Mesenchymal stem cell (in vitro differentiated cells and primary cell): ENCODE measurements around the gene ADAMTS10.

Source experiments
- DNase-seq: peaks from one replicate; pipeline ENCODE4 v3.0.0-alpha.2; 2013
- H2AFZ ChIP-seq: one replicate; pipeline ENCODE4 v1.6.1; 2013; ENCODE audit warnings: low read depth, mild to moderate bottlenecking, control low read depth, inconsistent platforms, low read length, moderate library complexity
- H2AK5ac ChIP-seq: 2 replicates; pipeline ENCODE4 v1.6.1; 2013; ENCODE audit warnings: low read length, moderate library complexity, mild to moderate bottlenecking, inconsistent platforms; ENCODE audit not compliant: severe bottlenecking
- H2BK120ac ChIP-seq: one replicate; pipeline ENCODE4 v1.6.1; 2013; ENCODE audit warnings: low read depth, mild to moderate bottlenecking, inconsistent platforms, low read length, moderate library complexity
- H2BK12ac ChIP-seq, 2 experiments: one replicate each; pipeline ENCODE4 v1.6.1; 2013; ENCODE audit warnings: inconsistent platforms in 2 of 2, low read length in 2 of 2, mild to moderate bottlenecking in 2 of 2, moderate library complexity in 2 of 2, control low read depth in 1 of 2
- H2BK15ac ChIP-seq: one replicate; pipeline ENCODE4 v1.6.1; 2013; ENCODE audit warnings: mild to moderate bottlenecking, low read depth, inconsistent platforms; ENCODE audit not compliant: poor library complexity, severe bottlenecking
- H2BK5ac ChIP-seq: 2 replicates; pipeline ENCODE4 v1.6.1; 2013; ENCODE audit warnings: low read depth, mild to moderate bottlenecking, low read length, control low read depth, inconsistent platforms; ENCODE audit not compliant: poor library complexity, severe bottlenecking
- H3K14ac ChIP-seq, 2 experiments: one replicate each; pipeline ENCODE4 v1.6.1; 2013; ENCODE audit warnings: inconsistent platforms in 2 of 2, low read length in 2 of 2, control low read depth in 1 of 2, mild to moderate bottlenecking in 1 of 2, moderate library complexity in 1 of 2
- H3K18ac ChIP-seq, 2 experiments: one replicate each; pipeline ENCODE4 v1.6.1; 2013; ENCODE audit warnings: inconsistent platforms in 2 of 2, low read length in 2 of 2, control low read depth in 1 of 2, low read depth in 1 of 2, mild to moderate bottlenecking in 1 of 2
- H3K23ac ChIP-seq, 2 experiments: one replicate each; pipeline ENCODE4 v1.6.1; 2013; ENCODE audit warnings: inconsistent platforms in 2 of 2, low read length in 2 of 2, mild to moderate bottlenecking in 2 of 2, moderate library complexity in 2 of 2, control low read depth in 1 of 2
- H3K27ac ChIP-seq: 2 replicates; pipeline ENCODE4 v1.5.1; 2013; ENCODE audit warnings: mild to moderate bottlenecking, moderate library complexity, low read length, control low read depth, inconsistent platforms; ENCODE audit not compliant: poor library complexity, severe bottlenecking
- H3K27me3 ChIP-seq, 2 experiments: 2 replicates each; pipeline versions ENCODE4 v1.6.1 to v1.7.0; 2013; ENCODE audit warnings: low read length in 2 of 2, mild to moderate bottlenecking in 2 of 2, moderate library complexity in 2 of 2, control low read depth in 1 of 2, inconsistent platforms in 1 of 2; ENCODE audit not compliant: control insufficient read depth in 1 of 2, insufficient read depth in 1 of 2
- H3K36me3 ChIP-seq, 2 experiments: 2 replicates each; pipeline versions ENCODE4 v1.6.1 to v1.7.0; 2013; ENCODE audit warnings: low read length in 2 of 2, control low read depth in 1 of 2, inconsistent platforms in 1 of 2, low read depth in 1 of 2, mild to moderate bottlenecking in 1 of 2; ENCODE audit not compliant: insufficient read depth in 2 of 2, control insufficient read depth in 1 of 2
- H3K4ac ChIP-seq, 2 experiments: one replicate each; pipeline ENCODE4 v1.6.1; 2013; ENCODE audit warnings: inconsistent platforms in 2 of 2, low read length in 2 of 2, mild to moderate bottlenecking in 2 of 2, moderate library complexity in 2 of 2, control low read depth in 1 of 2, low read depth in 1 of 2
- H3K4me1 ChIP-seq: 2 replicates; pipeline ENCODE4 v1.6.1; 2013; ENCODE audit warnings: low read depth, low read length, control low read depth; ENCODE audit not compliant: control insufficient read depth, insufficient read depth
- H3K4me2 ChIP-seq: 2 replicates; pipeline ENCODE4 v1.6.1; 2013; ENCODE audit warnings: low read length, mild to moderate bottlenecking, inconsistent platforms; ENCODE audit not compliant: poor library complexity, severe bottlenecking
- H3K4me3 ChIP-seq, 2 experiments: 2 replicates each; pipeline versions ENCODE4 v1.5.1 to v1.7.0; 2013; ENCODE audit warnings: low read length in 2 of 2, mild to moderate bottlenecking in 2 of 2, control low read depth in 1 of 2, low read depth in 1 of 2; ENCODE audit not compliant: insufficient read depth in 1 of 2
- H3K79me1 ChIP-seq: replicated peaks from 2 replicates; pipeline ENCODE4 v1.6.1; 2013; ENCODE audit warnings: mild to moderate bottlenecking, control low read depth, low read length, inconsistent platforms; ENCODE audit not compliant: poor library complexity, severe bottlenecking
- H3K9ac ChIP-seq: 2 replicates; pipeline ENCODE4 v1.7.0; 2013; ENCODE audit warnings: mild to moderate bottlenecking, low read length, moderate library complexity
- H3K9me3 ChIP-seq: 2 replicates; pipeline ENCODE4 v1.7.0; 2013; ENCODE audit warnings: mild to moderate bottlenecking, low read length; ENCODE audit not compliant: control insufficient read depth
- H4K8ac ChIP-seq: one replicate; pipeline ENCODE4 v1.6.1; 2013; ENCODE audit warnings: inconsistent platforms, mild to moderate bottlenecking, low read length, moderate library complexity
- H4K91ac ChIP-seq: one replicate; pipeline ENCODE4 v1.6.1; 2013; ENCODE audit warnings: mild to moderate bottlenecking, low read length, inconsistent platforms
- WGBS: methylation state at CpG from one replicate; pipeline ENCODE4 v1.1.7; 2013; ENCODE audit warnings: mixed read lengths; 5-methylcytosine and 5-hydroxymethylcytosine counted together

The ADAMTS10 gene

DNA sequence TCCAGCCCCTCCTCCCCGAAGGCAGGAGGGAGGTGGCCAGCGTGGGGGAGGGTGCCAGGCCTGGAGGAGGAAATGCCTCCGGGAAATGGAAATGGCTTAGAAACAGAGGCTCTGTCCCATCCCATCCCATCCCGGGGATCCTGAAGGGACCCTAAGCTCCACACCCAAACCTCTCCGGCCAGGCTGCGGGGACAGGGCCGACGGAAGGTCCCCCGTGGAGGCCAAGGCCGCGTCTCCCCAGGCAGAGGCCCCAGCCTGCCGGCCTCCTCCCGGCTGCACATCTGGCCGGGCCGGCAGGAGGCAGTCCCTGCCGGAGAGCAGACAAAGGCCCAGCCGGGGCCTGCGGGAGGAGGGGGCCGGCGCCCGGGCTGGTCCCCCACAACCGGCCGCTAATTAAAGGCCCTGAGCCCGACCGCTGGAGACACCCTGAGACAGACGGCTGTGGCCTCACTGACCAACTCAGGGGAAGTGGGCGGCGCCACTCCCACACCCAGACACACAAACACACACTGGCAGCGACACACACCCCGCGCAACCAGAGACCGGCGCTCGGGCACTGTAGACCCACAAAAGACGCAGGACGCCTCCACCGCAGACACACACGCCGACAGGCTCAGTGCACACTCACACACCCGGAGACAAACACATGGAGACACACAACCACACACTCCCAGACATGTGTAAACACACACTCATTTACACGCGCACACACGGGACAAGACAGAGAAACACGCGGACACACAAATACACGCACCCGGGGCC lies 1.1 kb downstream of the ADAMTS10 start:
- H3K9me3 ChIP-seq, result peaks cover 7% of the 10 kb centered on the region
- peak overlapping the region; percentile 49 to 90 for H3K4ac ChIP-seq
- H3K9ac ChIP-seq, result peak overlapping the region; percentile 89
- peak overlapping the region; percentile 45 for H4K91ac ChIP-seq
- H3K14ac ChIP-seq, result peak overlapping the region in 1 of 2 experiments; percentile 99
- H3K27me3 ChIP-seq, result no peaks in the 10 kb centered on the region
- H3K4me3 ChIP-seq, result peak overlapping the region; percentile 83 to 89
- no peak overlapping the region for H3K23ac ChIP-seq
- H2BK12ac ChIP-seq, result peak overlapping the region in 1 of 2 experiments; percentile 88
- peaks cover 6 to 17% of the 10 kb centered on the region in 2 experiments for H3K36me3 ChIP-seq
- H4K8ac ChIP-seq, result peak overlapping the region; percentile 94
- peak; percentile 83 for DNase-seq
- H2BK120ac ChIP-seq, result no peak overlapping the region
- peak overlapping the region; percentile 35 for H2BK5ac ChIP-seq
- peak overlapping the region; percentile 39 for H2AFZ ChIP-seq
- H2AK5ac ChIP-seq, result peak overlapping the region; percentile 18
- H2BK15ac ChIP-seq, result peak overlapping the region; percentile 82
- WGBS, result under 1% methylated on average over 44 of the region's 47 CpGs
- peaks cover 26% of the 10 kb centered on the region for H3K4me1 ChIP-seq
- H3K4me2 ChIP-seq, result peak overlapping the region; percentile 52
- H3K27ac ChIP-seq, result peak overlapping the region; percentile 73
- peaks cover 25% of the 10 kb centered on the region for H3K79me1 ChIP-seq
- H3K18ac ChIP-seq, result peak overlapping the region; percentile 75 to 97

DNA sequence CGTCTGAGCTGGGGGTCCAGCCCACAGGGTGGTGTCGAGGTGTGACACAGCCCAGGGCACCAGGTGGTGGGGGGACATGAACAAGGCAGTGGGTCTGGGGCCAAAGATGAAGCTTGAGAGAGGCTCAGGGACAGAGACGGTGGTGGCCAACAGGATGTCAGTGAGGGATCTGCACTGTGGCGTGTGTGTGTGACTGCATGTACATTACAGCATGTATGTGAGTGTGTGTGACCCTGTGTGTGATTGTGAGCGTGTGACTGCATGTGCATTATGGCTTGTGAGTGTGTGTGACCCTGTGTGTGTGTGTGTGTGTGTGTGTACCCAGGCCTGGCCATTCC lies 1.6 kb downstream of the ADAMTS10 start:
- H4K8ac ChIP-seq, result peak overlapping the region; percentile 94
- peak overlapping the region; percentile 45 for H2BK120ac ChIP-seq
- peaks cover 7 to 18% of the 10 kb centered on the region in 2 experiments for H3K36me3 ChIP-seq
- peak overlapping the region in 1 of 2 experiments; percentile 2 for H3K23ac ChIP-seq
- H2BK15ac ChIP-seq, result peak overlapping the region; percentile 44
- H3K4me1 ChIP-seq, result peaks cover 26% of the 10 kb centered on the region
- H2AFZ ChIP-seq, result no peak overlapping the region
- WGBS, result 53% methylated on average over 5 of the region's 5 CpGs
- H2BK12ac ChIP-seq, result peak overlapping the region; percentile 59 to 61
- peak overlapping the region in 1 of 2 experiments; percentile 80 for H3K18ac ChIP-seq
- peak overlapping the region; percentile 52 for H3K4me2 ChIP-seq
- H4K91ac ChIP-seq, result peak overlapping the region; percentile 88
- H3K27me3 ChIP-seq, result no peaks in the 10 kb centered on the region
- H3K79me1 ChIP-seq, result peaks cover 25% of the 10 kb centered on the region
- no peak overlapping the region for H2BK5ac ChIP-seq
- peaks cover 8% of the 10 kb centered on the region for H3K9me3 ChIP-seq
- peak overlapping the region in 1 of 2 experiments; percentile 3 for H3K14ac ChIP-seq
- peak overlapping the region; percentile 56 for H2AK5ac ChIP-seq
- peak overlapping the region; percentile 83 to 89 for H3K4me3 ChIP-seq
- peak overlapping the region; percentile 49 to 62 for H3K4ac ChIP-seq
- peak overlapping the region; percentile 89 for H3K9ac ChIP-seq
- H3K27ac ChIP-seq, result peak overlapping the region; percentile 73
- no peak for DNase-seq

DNA sequence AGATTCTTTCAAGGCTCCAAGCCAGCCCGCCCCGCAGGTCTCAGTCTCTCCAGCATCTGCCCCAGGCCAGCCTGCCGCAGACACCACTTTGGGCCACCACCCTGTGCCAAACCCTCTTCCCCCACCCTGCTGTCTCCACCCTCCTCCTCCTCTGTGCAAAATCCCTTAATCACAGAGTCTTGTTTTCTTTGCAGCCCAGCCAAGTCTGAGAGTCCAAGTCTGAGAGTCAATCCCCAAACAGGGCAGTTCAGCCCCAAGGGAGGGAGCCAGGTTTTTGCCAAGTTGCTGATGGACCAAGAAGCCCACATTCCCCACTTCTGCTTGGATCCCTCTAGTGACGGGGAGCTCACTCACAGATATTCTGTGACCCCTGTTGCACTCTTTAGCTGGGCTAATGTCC lies 3.1 kb downstream of the ADAMTS10 start:
- Histone ChIP-seq H3K18ac (no peak overlapping the region), H2AK5ac (no peak overlapping the region), H2BK5ac (no peak overlapping the region), H3K4me2 (no peak overlapping the region), H4K8ac (no peak overlapping the region), H3K4me3 (no peak overlapping the region), H2BK15ac (no peak overlapping the region), H2BK120ac (no peak overlapping the region), H3K36me3 (peaks cover 16 to 29% of the 10 kb centered on the region in 2 experiments), H3K4me1 (peaks cover 23% of the 10 kb centered on the region), H3K9me3 (peaks cover 8% of the 10 kb centered on the region), H3K14ac (no peak overlapping the region), H3K27me3 (no peaks in the 10 kb centered on the region), H2AFZ (no peak overlapping the region), H3K79me1 (peaks cover 28% of the 10 kb centered on the region), H3K9ac (no peak overlapping the region), H3K4ac (no peak overlapping the region), H3K27ac (no peak overlapping the region), H3K23ac (no peak overlapping the region), H2BK12ac (no peak overlapping the region), H4K91ac (no peak overlapping the region)
- DNase-seq, result no peak
- WGBS, result 99% methylated on average over 4 of the region's 4 CpGs

DNA sequence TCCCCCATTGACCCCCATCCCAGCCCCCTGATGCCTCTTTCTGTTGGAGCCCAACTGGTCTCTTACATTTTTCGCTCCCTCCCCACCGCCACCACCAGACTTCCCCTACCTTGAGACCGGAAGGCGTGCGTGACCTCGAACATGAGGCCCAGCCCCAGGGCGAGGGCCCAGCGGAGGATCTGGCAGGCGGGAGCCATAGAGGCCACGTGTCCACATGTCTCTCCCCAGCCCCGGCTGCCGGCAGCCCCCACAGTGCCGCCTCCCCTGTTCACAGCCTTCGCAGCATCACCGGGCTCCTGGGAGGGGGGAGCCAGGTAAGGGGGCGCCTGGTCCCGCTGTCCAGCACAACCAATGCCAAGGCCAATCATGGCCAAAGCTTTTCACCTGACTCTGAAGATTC lies 5.0 kb downstream of the ADAMTS10 start:
- Histone ChIP-seq H3K14ac (no peak overlapping the region), H3K4me2 (no peak overlapping the region), H3K4ac (no peak overlapping the region), H3K36me3 (peaks cover 20 to 40% of the 10 kb centered on the region in 2 experiments), H3K27me3 (no peaks in the 10 kb centered on the region), H3K4me1 (peaks cover 13% of the 10 kb centered on the region), H2BK12ac (no peak overlapping the region), H3K79me1 (peaks cover 28% of the 10 kb centered on the region), H4K8ac (no peak overlapping the region), H3K27ac (no peak overlapping the region), H3K4me3 (no peak overlapping the region), H3K18ac (no peak overlapping the region), H2AFZ (no peak overlapping the region), H4K91ac (no peak overlapping the region), H2BK15ac (no peak overlapping the region), H3K9me3 (peaks cover 8% of the 10 kb centered on the region), H2AK5ac (no peak overlapping the region), H2BK120ac (no peak overlapping the region), H3K9ac (no peak overlapping the region), H2BK5ac (no peak overlapping the region), H3K23ac (no peak overlapping the region)
- 92% methylated on average over 17 of the region's 17 CpGs for WGBS
- DNase-seq, result no peak
